Retinal pigment epithelial cell (primary cell): ENCODE data around the gene COL26A1.
"Not testable (repeated sequence)": the region's sequence is repeated elsewhere in the genome, so short reads cannot be mapped to it uniquely, and the experiment has no call there.

Experiments
- DNase-seq: peaks from one replicate; pipeline ENCODE4 v3.0.0-alpha.2; 2010; ENCODE audit warnings: low read depth
- H3K4me3 ChIP-seq: 2 replicates; pipeline ENCODE4 v1.5.1; 2011; ENCODE audit warnings: mild to moderate bottlenecking, low read length, control low read depth, moderate library complexity
- CTCF ChIP-seq: conservative IDR thresholded peaks from 2 replicates; pipeline ENCODE4 v1.5.1; 2011; ENCODE audit warnings: low read depth, low read length, control low read depth, inconsistent platforms

COL26A1 gene

GRCh38 chr7:101598986-101599771 lies 236.5 kb downstream of the COL26A1 start:
- TF ChIP-seq CTCF: no peak
- H3K4me3 ChIP-seq: no peak overlapping the region
- DNase-seq: no peak

- no peak for DNase-seq
- TF ChIP-seq CTCF: no peak
- H3K4me3 ChIP-seq: no peak overlapping the region
Measured at GRCh38 chr7:101599787-101600186, 237.1 kb downstream of the COL26A1 start.

DNA sequence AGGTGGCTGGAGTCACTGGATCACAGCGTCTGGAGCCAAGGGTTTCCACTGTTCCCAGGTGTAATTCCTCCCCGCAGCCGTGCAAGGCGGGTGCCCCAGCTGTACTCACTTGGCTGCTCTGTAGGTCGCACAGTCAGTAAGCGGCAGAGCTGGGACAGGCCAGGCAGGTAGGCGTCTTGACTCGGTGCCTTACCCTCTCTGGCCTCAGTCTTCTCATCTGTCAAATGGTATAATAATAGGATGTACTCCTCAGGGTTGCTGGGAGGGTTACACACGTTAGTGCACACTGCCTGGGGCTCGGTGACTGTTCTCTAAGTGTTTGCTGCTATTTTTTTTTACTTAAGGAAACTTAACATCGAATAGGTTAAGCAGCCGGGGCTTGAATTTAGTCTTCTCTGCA lies 239.4 kb downstream of the COL26A1 start:
- no peak for DNase-seq
- H3K4me3 ChIP-seq: no peak overlapping the region
- TF ChIP-seq CTCF: no peak

- DNase-seq: peak; percentile 82
- TF ChIP-seq CTCF: peak; percentile 94
- H3K4me3 ChIP-seq: no peak overlapping the region
Measured at GRCh38 chr7:101602484-101603241, 240.0 kb downstream of the COL26A1 start.

DNA sequence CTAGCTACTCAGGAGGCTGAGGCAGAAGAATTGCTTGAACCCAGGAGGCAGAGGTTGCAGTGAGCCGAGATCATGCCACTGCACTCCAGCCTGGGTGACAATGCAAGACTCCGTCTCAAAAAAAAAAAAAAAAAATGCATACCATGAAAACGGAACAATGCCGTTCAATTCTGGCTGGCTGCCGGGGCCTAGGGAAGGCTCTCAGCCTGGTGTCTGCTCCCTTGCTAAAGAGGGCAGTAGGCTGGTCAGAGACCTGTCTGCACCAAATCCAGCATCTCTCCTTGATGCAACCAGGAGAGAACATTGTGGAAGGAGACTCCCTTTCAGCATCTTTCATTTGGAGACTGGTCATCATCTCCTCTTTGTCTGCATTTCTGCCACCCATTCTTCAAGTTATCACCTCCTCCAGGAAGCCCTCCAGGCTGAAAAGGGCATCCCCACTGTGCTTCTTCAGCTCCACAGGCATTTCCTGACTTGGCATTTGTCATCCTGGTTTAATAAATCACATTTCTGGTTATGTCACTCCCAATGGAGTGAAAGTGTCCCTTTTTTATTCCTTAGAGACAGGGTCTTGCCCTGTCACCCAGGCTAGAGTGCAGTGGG lies 241.8 kb downstream of the COL26A1 start:
- no peak for DNase-seq
- no peak for TF ChIP-seq CTCF
- H3K4me3 ChIP-seq: no peak overlapping the region

- not testable (repeated sequence) for H3K4me3 ChIP-seq, DNase-seq
Measured at GRCh38 chr7:101604934-101605332, 242.3 kb downstream of the COL26A1 start.

DNA sequence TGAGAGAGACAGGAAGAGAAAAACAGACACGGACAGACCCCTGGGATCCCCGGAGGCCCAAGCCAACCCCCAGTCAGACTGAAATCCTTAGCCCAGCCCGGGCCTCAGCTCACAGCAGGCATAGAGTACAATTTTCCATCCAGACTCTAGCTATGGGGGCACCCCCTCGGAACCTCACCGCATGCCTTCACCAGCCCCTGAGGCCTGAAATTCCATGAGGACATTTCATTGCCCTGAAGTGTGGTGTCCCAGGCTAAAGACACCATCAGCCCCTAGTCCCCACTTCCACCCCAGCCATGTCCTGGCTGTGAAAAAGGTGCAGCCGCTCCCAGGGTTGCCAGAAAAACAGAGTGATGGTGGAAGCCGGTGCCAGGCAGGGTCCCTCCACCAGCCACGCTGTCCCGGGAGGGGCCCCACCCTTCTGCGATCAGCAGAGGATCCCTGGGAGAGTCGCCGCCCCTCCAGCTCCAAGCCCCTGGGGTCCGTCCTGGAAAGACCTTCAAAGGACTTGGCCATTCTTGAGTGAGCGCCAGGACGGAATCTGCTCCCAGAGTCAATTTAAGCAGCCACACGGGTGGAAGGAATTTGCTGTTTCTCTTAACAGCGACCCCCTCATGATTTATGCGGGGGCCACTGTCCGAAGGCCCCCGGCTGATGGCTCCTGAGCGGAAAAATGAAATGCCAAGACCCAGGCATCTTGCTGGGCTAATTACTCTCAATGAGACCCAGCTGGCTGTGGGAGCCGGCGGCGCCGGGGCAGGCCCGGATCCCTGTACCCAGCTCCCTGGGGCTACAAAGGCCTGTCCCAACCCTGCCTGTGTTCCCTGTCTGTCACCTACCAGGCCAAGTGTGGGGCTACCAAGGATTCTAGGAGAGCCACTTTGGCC lies 243.2 kb downstream of the COL26A1 start:
- TF ChIP-seq CTCF: no peak
- no peak overlapping the region for H3K4me3 ChIP-seq
- no peak for DNase-seq
